Peyer's patch (tissue), 4 donors: Measurements from ENCODE around the gene SYPL1. TPM values are rescaled to one million over a fixed set of nuclear protein-coding genes. Genes with fewer than 3 reads are reported as not detected.
A peak's percentile ranks its signal among the peaks of the same experiment; 100 is the strongest.

Experiments used
- DNase-seq, 3 donors: peaks; one replicate each; pipeline ENCODE4 v3.0.0-alpha.2; 2017 to 2019
- H3K27ac ChIP-seq, 4 donors: fragments of 200-600 bp; sonication (generic); one replicate each; pipeline ENCODE4 v1.5.1; 2016 to 2019
- H3K27me3 ChIP-seq, 2 donors: fragments of 200-600 bp; sonication (generic); one replicate each; pipeline ENCODE4 v1.5.1; 2019
- H3K36me3 ChIP-seq, 3 donors: fragments of 200-600 bp; sonication (generic); one replicate each; pipeline ENCODE4 v1.5.1; 2016 to 2019
- H3K4me1 ChIP-seq, 4 donors: fragments of 200-600 bp; sonication (generic); one replicate each; pipeline ENCODE4 v1.5.1; 2016 to 2019
- H3K4me3 ChIP-seq, 4 donors: fragments of 200-600 bp; sonication (generic); 1 replicate in 3 of 4; 2 replicates in 1 of 4; pipeline ENCODE4 v1.5.1; 2016 to 2019; ENCODE audit warnings: mild to moderate bottlenecking in 1 of 4
- H3K9me3 ChIP-seq, 4 donors: fragments of 200-600 bp; sonication (generic); one replicate each; pipeline ENCODE4 v1.5.1; 2016 to 2019; ENCODE audit warnings: mild to moderate bottlenecking in 1 of 4
- CTCF ChIP-seq, 6 experiments: fragments of 450-650 bp in 4 of 6; fragments of 200-600 bp in 2 of 6; sonication (generic) in 1 of 6; IDR thresholded peaks; one replicate each; pipeline ENCODE4 v1.5.1; 2017 to 2019; ENCODE audit warnings: antibody characterized with exemption in 6 of 6, mild to moderate bottlenecking in 3 of 6, moderate library complexity in 1 of 6
- POLR2A ChIP-seq, 2 donors: fragments of 450-650 bp; IDR thresholded peaks; one replicate each; pipeline ENCODE4 v1.5.1; 2017; ENCODE audit warnings: antibody characterized with exemption in 2 of 2, mild to moderate bottlenecking in 2 of 2, moderate library complexity in 2 of 2
- total RNA-seq, 4 donors: library from RNA; depleted of rRNA; stranded (reverse); fragments of >200 nt; gene quantifications; one replicate each; pipeline ENCODE4 v1.1.0, GENCODE V29; 2016

The SYPL1 gene
- total RNA-seq, 4 donors from 2014 or later = 45.2 to 77.6 (median 53.3) TPM

GRCh38 chr7:106075937-106076336 is 36.2 kb downstream of the SYPL1 start:
- no peak for DNase-seq

GRCh38 chr7:106074257-106074656 is 37.9 kb downstream of the SYPL1 start:
- H3K9me3 ChIP-seq = no peaks in the 10 kb centered on the region
- H3K36me3 ChIP-seq = no peaks in the 10 kb centered on the region
- peak overlapping the region in 1 of 4 donors; percentile 83 for H3K27ac ChIP-seq
- TF ChIP-seq POLR2A (IDR thresholded peaks at IDR 0.05) (no peak), CTCF (IDR thresholded peaks at IDR 0.05) (no peak)
- no peaks in the 10 kb centered on the region for H3K27me3 ChIP-seq
- peaks cover 0 to 32% (median 18%) of the 10 kb centered on the region in 4 donors for H3K4me1 ChIP-seq
- no peak for DNase-seq
- H3K4me3 ChIP-seq = no peak overlapping the region

More at GRCh38 chr7:106075937-106076336, 36.2 kb downstream of the SYPL1 start:
- Histone ChIP-seq H3K9me3 (no peaks in the 10 kb centered on the region), H3K27ac (peak overlapping the region in 1 of 4 donors; percentile 83), H3K4me3 (no peak overlapping the region), H3K27me3 (no peaks in the 10 kb centered on the region), H3K36me3 (no peaks in the 10 kb centered on the region), H3K4me1 (peaks cover 0 to 25% (median 9%) of the 10 kb centered on the region in 4 donors)
- TF ChIP-seq CTCF (IDR thresholded peaks at IDR 0.05) = no peak
- no peak for TF ChIP-seq POLR2A (IDR thresholded peaks at IDR 0.05)

GRCh38 chr7:106073701-106074100 is 38.4 kb downstream of the SYPL1 start:
- TF ChIP-seq CTCF (IDR thresholded peaks at IDR 0.05) (no peak), POLR2A (IDR thresholded peaks at IDR 0.05) (no peak)
- H3K27me3 ChIP-seq = no peaks in the 10 kb centered on the region
- H3K4me1 ChIP-seq = peaks cover 0 to 32% (median 18%) of the 10 kb centered on the region in 4 donors
- no peak overlapping the region for H3K4me3 ChIP-seq
- peak overlapping the region in 1 of 4 donors; percentile 83 for H3K27ac ChIP-seq
- no peak for DNase-seq
- H3K9me3 ChIP-seq = no peaks in the 10 kb centered on the region
- no peaks in the 10 kb centered on the region for H3K36me3 ChIP-seq

- Histone ChIP-seq H3K27me3 (no peaks in the 10 kb centered on the region), H3K9me3 (no peaks in the 10 kb centered on the region), H3K4me1 (peaks cover 0 to 32% (median 19%) of the 10 kb centered on the region in 4 donors), H3K27ac (peak overlapping the region in 2 of 4 donors; percentile 83 to 90), H3K4me3 (no peak overlapping the region), H3K36me3 (no peaks in the 10 kb centered on the region)
- DNase-seq = no peak
- TF ChIP-seq CTCF (IDR thresholded peaks at IDR 0.05) (no peak), POLR2A (IDR thresholded peaks at IDR 0.05) (no peak)
These were observed 39.4 kb downstream of the SYPL1 start for GRCh38 chr7:106072715-106073091.

GRCh38 chr7:106071999-106072714 is 40.0 kb downstream of the SYPL1 start:
- peaks cover 0 to 32% (median 19%) of the 10 kb centered on the region in 4 donors for H3K4me1 ChIP-seq
- no peak overlapping the region for H3K4me3 ChIP-seq
- H3K27ac ChIP-seq = peak overlapping the region; percentile 63 to 90 (median 81)
- DNase-seq = no peak
- H3K36me3 ChIP-seq = no peaks in the 10 kb centered on the region
- H3K27me3 ChIP-seq = no peaks in the 10 kb centered on the region
- TF ChIP-seq POLR2A (IDR thresholded peaks at IDR 0.05) = no peak
- no peaks in the 10 kb centered on the region for H3K9me3 ChIP-seq

- peak; percentile 61 to 82 (median 74) for DNase-seq
- Histone ChIP-seq H3K36me3 (no peaks in the 10 kb centered on the region), H3K9me3 (no peaks in the 10 kb centered on the region), H3K4me3 (peak overlapping the region in 1 of 4 donors; percentile 19), H3K4me1 (peaks cover 0 to 28% (median 19%) of the 10 kb centered on the region in 4 donors), H3K27ac (peak overlapping the region; percentile 63 to 90 (median 81)), H3K27me3 (no peaks in the 10 kb centered on the region)
- TF ChIP-seq POLR2A (IDR thresholded peaks at IDR 0.05) (no peak), CTCF (IDR thresholded peaks at IDR 0.05) (no peak)
These were observed 40.6 kb downstream of the SYPL1 start for GRCh38 chr7:106071356-106071998.
